Right atrium auricular region (tissue), 2 donors: Measurements from ENCODE around the gene KPNA4. TPM values are rescaled to one million over a fixed set of nuclear protein-coding genes. Genes with fewer than 3 reads are reported as not detected.

Experiments
- DNase-seq: peaks from one replicate; pipeline ENCODE4 v3.0.0-alpha.2; 2019; ENCODE audit warnings: low spot score
- H3K27ac ChIP-seq, 2 donors: fragments of 200-600 bp; sonication (generic); 1 replicate in 1 of 2; 2 replicates in 1 of 2; pipeline ENCODE4 v1.5.1; 2016 to 2019
- H3K27me3 ChIP-seq, 2 donors: fragments of 200-600 bp; sonication (generic); one replicate each; pipeline versions ENCODE4 v1.5.1 to v1.6.0; 2017 to 2019
- H3K36me3 ChIP-seq: fragments of 200-600 bp; sonication (generic); one replicate; pipeline ENCODE4 v1.5.1; 2016
- H3K4me1 ChIP-seq, 2 donors: fragments of 200-600 bp; sonication (generic); one replicate each; pipeline versions ENCODE4 v1.5.1 to v1.6.0; 2017 to 2019
- H3K4me3 ChIP-seq, 2 donors: fragments of 200-600 bp; sonication (generic); 1 replicate in 1 of 2; 2 replicates in 1 of 2; pipeline ENCODE4 v1.5.1; 2017 to 2019; ENCODE audit warnings: mild to moderate bottlenecking in 1 of 2, moderate library complexity in 1 of 2
- H3K9me3 ChIP-seq, 2 donors: fragments of 200-600 bp; sonication (generic); one replicate each; pipeline ENCODE4 v1.5.1; 2019
- total RNA-seq, 2 donors: library from RNA; depleted of rRNA; stranded (reverse); fragments of >200 nt; gene quantifications; one replicate each; pipeline ENCODE4 v1.1.0, GENCODE V29; 2016
- TF ChIP-seq, protein P1 (sequence below), 2 donors: fragments of 200-600 bp; sonication (generic); IDR thresholded peaks; one replicate each; pipeline ENCODE4 v1.5.1; 2019; ENCODE audit warnings: antibody characterized with exemption in 2 of 2

The KPNA4 gene
- total RNA-seq, 2 donors from 2014 or later = 36.1 to 44.4 TPM

DNA sequence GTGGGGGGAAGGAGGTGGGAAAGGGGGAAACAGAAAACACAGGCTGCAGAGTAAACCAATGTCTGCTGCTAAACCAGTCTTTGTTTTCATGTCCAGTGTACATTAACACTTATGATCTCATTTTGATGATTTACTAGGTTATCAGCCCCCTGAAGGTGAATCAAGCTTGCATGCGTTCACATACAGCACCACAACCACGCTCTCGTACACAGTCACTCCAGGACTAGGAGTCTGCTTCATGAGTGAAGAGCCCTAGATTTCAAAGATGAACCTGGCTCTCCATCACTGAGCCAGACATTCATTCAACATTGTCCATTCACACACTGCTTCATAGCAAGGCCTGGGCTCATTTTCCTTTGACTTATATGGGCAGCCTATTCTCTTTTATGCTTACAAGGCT, 64.0 kb downstream of the KPNA4 start:
- Histone ChIP-seq H3K4me1 (no peaks in the 10 kb centered on the region), H3K36me3 (peaks cover 37% of the 10 kb centered on the region), H3K27ac (no peak overlapping the region), H3K27me3 (no peaks in the 10 kb centered on the region), H3K9me3 (no peaks in the 10 kb centered on the region), H3K4me3 (no peak overlapping the region)
- no peak for DNase-seq
- TF ChIP-seq, protein P1, sequence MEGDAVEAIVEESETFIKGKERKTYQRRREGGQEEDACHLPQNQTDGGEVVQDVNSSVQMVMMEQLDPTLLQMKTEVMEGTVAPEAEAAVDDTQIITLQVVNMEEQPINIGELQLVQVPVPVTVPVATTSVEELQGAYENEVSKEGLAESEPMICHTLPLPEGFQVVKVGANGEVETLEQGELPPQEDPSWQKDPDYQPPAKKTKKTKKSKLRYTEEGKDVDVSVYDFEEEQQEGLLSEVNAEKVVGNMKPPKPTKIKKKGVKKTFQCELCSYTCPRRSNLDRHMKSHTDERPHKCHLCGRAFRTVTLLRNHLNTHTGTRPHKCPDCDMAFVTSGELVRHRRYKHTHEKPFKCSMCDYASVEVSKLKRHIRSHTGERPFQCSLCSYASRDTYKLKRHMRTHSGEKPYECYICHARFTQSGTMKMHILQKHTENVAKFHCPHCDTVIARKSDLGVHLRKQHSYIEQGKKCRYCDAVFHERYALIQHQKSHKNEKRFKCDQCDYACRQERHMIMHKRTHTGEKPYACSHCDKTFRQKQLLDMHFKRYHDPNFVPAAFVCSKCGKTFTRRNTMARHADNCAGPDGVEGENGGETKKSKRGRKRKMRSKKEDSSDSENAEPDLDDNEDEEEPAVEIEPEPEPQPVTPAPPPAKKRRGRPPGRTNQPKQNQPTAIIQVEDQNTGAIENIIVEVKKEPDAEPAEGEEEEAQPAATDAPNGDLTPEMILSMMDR (IDR thresholded peaks at IDR 0.05) = no peak

DNA sequence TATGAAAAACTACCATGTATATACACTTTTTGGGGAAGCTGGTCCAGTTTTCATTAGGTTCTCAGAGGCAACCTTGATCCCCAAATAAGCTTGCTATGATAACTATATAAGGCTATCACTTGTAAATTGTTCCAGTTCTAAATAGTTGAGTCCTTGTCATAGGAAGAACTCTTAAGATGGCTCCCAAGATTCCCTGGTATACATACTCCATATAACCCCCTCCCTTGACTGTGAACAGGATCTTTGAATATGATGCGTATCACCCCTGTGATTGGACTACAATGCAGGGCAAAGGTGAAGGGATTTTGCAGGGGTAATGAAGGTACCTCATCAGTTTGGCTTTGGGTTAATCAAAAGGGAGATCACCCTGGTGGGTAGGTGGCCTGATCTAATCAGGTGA, 67.2 kb downstream of the KPNA4 start:
- H3K9me3 ChIP-seq = no peaks in the 10 kb centered on the region
- H3K27me3 ChIP-seq = no peaks in the 10 kb centered on the region
- DNase-seq = no peak
- no peak overlapping the region for H3K27ac ChIP-seq
- no peak overlapping the region for H3K4me3 ChIP-seq
- H3K4me1 ChIP-seq = no peaks in the 10 kb centered on the region
- H3K36me3 ChIP-seq = peaks cover 24% of the 10 kb centered on the region
- TF ChIP-seq, protein P1 (IDR thresholded peaks at IDR 0.05) = no peak

DNA sequence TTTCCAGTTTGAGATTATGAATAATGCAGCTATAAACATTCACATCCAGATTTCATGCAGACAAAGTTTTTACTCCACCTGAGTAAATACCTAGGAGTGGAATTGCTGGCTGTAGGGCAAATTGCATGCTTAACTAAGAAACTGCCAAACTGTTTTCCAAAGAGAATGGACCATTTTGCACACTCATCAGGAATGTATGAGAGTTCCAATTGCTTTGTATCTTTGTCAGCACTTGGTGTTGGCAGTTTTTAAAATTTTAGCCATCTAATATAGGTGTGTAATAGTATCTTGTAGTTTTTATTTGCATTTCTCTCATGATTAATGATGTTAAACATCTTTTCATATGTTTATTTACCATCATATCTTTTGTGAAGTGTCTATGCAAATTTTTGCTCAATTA, 75.2 kb downstream of the KPNA4 start:
- H3K9me3 ChIP-seq = no peaks in the 10 kb centered on the region
- H3K36me3 ChIP-seq = no peaks in the 10 kb centered on the region
- TF ChIP-seq, protein P1 (IDR thresholded peaks at IDR 0.05) = no peak
- H3K27me3 ChIP-seq = no peaks in the 10 kb centered on the region
- H3K4me3 ChIP-seq = no peak overlapping the region
- H3K4me1 ChIP-seq = no peaks in the 10 kb centered on the region
- no peak for DNase-seq
- H3K27ac ChIP-seq = no peak overlapping the region

DNA sequence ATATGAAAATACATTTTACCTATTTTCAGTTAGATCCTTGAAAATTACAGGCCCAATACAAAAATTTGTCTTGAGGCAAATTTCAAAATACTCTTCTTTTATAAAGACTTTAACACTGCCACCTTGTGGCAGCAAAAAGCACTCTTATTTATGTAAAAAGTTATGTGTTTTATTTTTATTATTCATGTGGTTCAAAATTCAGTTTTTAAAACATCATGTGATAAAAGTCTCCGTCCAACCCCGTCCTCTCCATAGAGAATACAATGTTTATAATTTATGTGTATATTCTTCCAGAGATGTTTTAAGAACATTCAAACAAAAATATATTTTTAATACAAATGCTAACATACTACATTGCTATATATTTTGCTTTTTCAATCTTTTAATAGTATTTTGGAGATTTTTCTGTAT, 78.9 kb downstream of the KPNA4 start:
- no peak for DNase-seq
- H3K27ac ChIP-seq = no peak overlapping the region
- TF ChIP-seq, protein P1 (IDR thresholded peaks at IDR 0.05) = peak; percentile 36 to 70
- no peaks in the 10 kb centered on the region for H3K36me3 ChIP-seq
- H3K4me1 ChIP-seq = no peaks in the 10 kb centered on the region
- H3K9me3 ChIP-seq = no peaks in the 10 kb centered on the region
- H3K4me3 ChIP-seq = no peak overlapping the region
- H3K27me3 ChIP-seq = no peaks in the 10 kb centered on the region

DNA sequence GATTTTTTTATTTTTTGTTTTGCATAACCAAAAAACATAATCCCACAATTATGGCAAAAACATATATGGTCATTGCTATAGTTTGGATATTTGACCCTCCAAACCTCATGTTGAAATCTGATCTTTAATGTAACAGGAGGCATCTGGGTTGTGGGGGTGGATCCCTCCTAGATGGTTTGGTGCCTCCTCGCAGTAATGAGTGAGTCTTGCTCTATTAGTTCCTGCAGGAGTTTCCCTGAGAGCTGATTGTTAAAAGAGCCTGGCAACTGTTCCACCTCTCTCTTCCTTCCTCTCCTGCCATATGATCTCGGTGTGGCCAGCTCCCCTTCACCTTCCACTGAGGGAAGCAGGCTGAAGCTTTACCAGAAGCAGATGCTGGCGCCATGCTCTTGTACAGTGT, 82.6 kb downstream of the KPNA4 start:
- H3K27ac ChIP-seq = no peak overlapping the region

DNA sequence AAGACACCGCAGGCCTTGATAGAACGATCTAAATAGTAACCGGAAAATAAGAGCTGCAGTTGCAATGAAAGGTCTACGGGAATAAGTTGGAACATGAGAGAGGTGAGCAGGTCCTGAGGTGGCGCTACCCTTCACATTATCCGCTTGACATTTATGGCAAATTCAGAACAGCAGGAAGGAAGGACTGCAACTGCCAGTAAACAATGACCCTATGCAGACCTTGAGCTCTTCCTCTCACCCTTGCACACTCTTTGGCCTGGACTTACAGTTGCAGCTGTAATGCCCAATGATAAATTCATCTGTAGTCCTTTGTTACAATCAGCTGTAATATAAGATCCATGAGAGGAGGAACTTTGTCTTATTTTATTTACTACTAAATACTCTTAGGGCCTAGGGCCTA, 83.5 kb downstream of the KPNA4 start:
- TF ChIP-seq, protein P1 (IDR thresholded peaks at IDR 0.05) = no peak
- Histone ChIP-seq H3K4me3 (no peak overlapping the region), H3K4me1 (no peaks in the 10 kb centered on the region), H3K27me3 (no peaks in the 10 kb centered on the region), H3K27ac (no peak overlapping the region), H3K9me3 (no peaks in the 10 kb centered on the region), H3K36me3 (no peaks in the 10 kb centered on the region)
- DNase-seq = no peak

More for the DNA sequence above, 82.6 kb downstream of the KPNA4 start:
- Histone ChIP-seq H3K36me3 (no peaks in the 10 kb centered on the region), H3K27me3 (no peaks in the 10 kb centered on the region), H3K4me1 (no peaks in the 10 kb centered on the region), H3K9me3 (no peaks in the 10 kb centered on the region), H3K4me3 (no peak overlapping the region)
- DNase-seq = no peak
- TF ChIP-seq, protein P1 (IDR thresholded peaks at IDR 0.05) = no peak
